Measurements from ENCODE around the gene METTL13. TPM values are rescaled to one million over a fixed set of nuclear protein-coding genes. Genes with fewer than 3 reads are reported as not detected.

The METTL13 gene
- total and polyA plus RNA-seq, 2 of the 8 experiments (the other 6 are each of a cell fraction or from before 2014, with no cell fraction given), result 38.1 to 66.3 TPM

- Histone ChIP-seq H3K79me2 (ENCODE audit: control insufficient read depth in 1 of 2, insufficient read depth in 2 of 2, low read length in 2 of 2) (no peaks in the 10 kb centered on the region), H3K79me1 (ENCODE audit: low read depth, low read length) (no peaks in the 10 kb centered on the region), H4K5ac (ENCODE audit: insufficient read length, low read depth, low read length) (no peak overlapping the region), H2BK12ac (ENCODE audit: low read depth, low read length) (no peak overlapping the region), H3K27ac (ENCODE audit: low read depth, low read length) (no peak overlapping the region), H3K27me3 (replicated peaks in 1 of 4; ENCODE audit: control insufficient read depth in 3 of 4, extremely low read depth in 1 of 4, insufficient read depth in 3 of 4, low read length in 3 of 4) (no peaks in the 10 kb centered on the region), H4K8ac (ENCODE audit: extremely low read depth, insufficient read depth, low read length) (no peak overlapping the region), H3K36me3 (ENCODE audit: control insufficient read depth in 2 of 4, insufficient read depth in 4 of 4, low read length in 3 of 4) (no peaks in the 10 kb centered on the region), H3K56ac (replicated peaks; ENCODE audit: insufficient read length, low read depth, low read length) (no peak overlapping the region), H2BK5ac (ENCODE audit: low read depth, low read length) (no peak overlapping the region), H4K91ac (replicated peaks; ENCODE audit: insufficient read length, low read length) (no peak overlapping the region), H3K9ac (replicated peaks in 1 of 4; ENCODE audit: extremely low read depth in 1 of 4, low read depth in 3 of 4, low read length in 3 of 4) (no peak overlapping the region), H3K4ac (replicated peaks; ENCODE audit: insufficient read length, low read depth, low read length) (no peak overlapping the region), H3K14ac (ENCODE audit: insufficient read length) (no peak overlapping the region), H2AK5ac (ENCODE audit: low read depth, low read length) (no peak overlapping the region), H2BK120ac (replicated peaks; ENCODE audit: low read depth, low read length) (no peak overlapping the region), H3K23me2 (ENCODE audit: low read depth, low read length) (no peaks in the 10 kb centered on the region; the same call in 1 of the 2 replicates), H4K20me1 (replicated peaks in 1 of 2; ENCODE audit: control insufficient read depth in 1 of 2, insufficient read depth in 2 of 2, low read length in 2 of 2) (no peaks in the 10 kb centered on the region), H3K23ac (ENCODE audit: insufficient read length) (no peak overlapping the region), H2BK20ac (ENCODE audit: low read length) (0 out of 2 replicates have a peak overlapping the region, but pooled peaks have one; percentile 41), H3K9me3 (ENCODE audit: insufficient read depth in 2 of 2, low read depth in 1 of 2, low read length in 1 of 2) (no peaks in the 10 kb centered on the region), H2BK15ac (ENCODE audit: low read length) (no peak overlapping the region), H3K4me2 (ENCODE audit: insufficient read depth in 1 of 2, low read depth in 2 of 2, low read length in 2 of 2) (no peak overlapping the region), H3K4me1 (replicated peaks in 1 of 4; ENCODE audit: control insufficient read depth in 3 of 4, insufficient read depth in 4 of 4, low read length in 3 of 4) (peaks cover 0 to 7% (median 2%) of the 10 kb centered on the region in 4 experiments; a peak in 2 of 7 replicates), H2AFZ (ENCODE audit: low read length) (no peak overlapping the region), H3K4me3 (ENCODE audit: extremely low read depth in 1 of 4, insufficient read depth in 2 of 4, low read depth in 3 of 4, low read length in 4 of 4) (no peak overlapping the region), H3K18ac (ENCODE audit: extremely low read depth, low read length) (no peak overlapping the region)
- no peak for DNase-seq (ENCODE audit: low read depth in 1 of 2, low spot score in 2 of 2)
- ChIA-PET POLR2A (ENCODE audit: partially characterized antibody) (interaction anchor here (1.0 kb wide), 1 partner anchor 11 kb away, joined by 3 read pairs; no protein-coding TSS in a partner anchor), CTCF (ENCODE audit: partially characterized antibody) (interaction anchor here (1.3 to 8.7 kb wide), 7 partner anchors 11 to 169 kb away, joined by 3 to 92 read pairs (median 4); no protein-coding TSS in a partner anchor)
- no peak for FAIRE-seq
- TF ChIP-seq HDAC6 (IDR thresholded peaks at IDR 0.05; ENCODE audit: low read depth, low read length), result no peak
- TF ChIP-seq SUZ12 (IDR thresholded peaks at IDR 0.05; ENCODE audit: low read length), result no peak
- WGBS, 2 experiments (ENCODE audit: extremely low coverage in 1 of 2, insufficient coverage in 1 of 2, insufficient read length in 1 of 2, insufficient replicate concordance in 2 of 2, low coverage in 1 of 2, low lambda C conversion rate in 2 of 2, missing lambda C conversion rate in 1 of 2), result 65% methylated on average over 3 of the region's 3 CpGs; no CpG with 5 or more reads in 1 of the 2 experiments
These were observed 34.9 kb downstream of the METTL13 start for GRCh38 chr1:171816300-171816901.
